Esophagus muscularis mucosa (tissue), 3 donors: ENCODE results near the gene TSPOAP1.

Experiments
- POLR2A ChIP-seq: fragments of 450-650 bp; IDR thresholded peaks from one replicate; pipeline ENCODE4 v1.6.1; 2017; ENCODE audit warnings: antibody characterized with exemption, moderate library complexity, mild to moderate bottlenecking, low read depth
- TF ChIP-seq, protein P1 (sequence below), 3 experiments: fragments of 200-600 bp in 2 of 3; fragments of 450-650 bp in 1 of 3; sonication (generic) in 2 of 3; IDR thresholded peaks; one replicate each; pipeline ENCODE4 v1.5.1; 2017 to 2019; ENCODE audit warnings: antibody characterized with exemption in 3 of 3, mild to moderate bottlenecking in 2 of 3, moderate library complexity in 1 of 3

DNA sequence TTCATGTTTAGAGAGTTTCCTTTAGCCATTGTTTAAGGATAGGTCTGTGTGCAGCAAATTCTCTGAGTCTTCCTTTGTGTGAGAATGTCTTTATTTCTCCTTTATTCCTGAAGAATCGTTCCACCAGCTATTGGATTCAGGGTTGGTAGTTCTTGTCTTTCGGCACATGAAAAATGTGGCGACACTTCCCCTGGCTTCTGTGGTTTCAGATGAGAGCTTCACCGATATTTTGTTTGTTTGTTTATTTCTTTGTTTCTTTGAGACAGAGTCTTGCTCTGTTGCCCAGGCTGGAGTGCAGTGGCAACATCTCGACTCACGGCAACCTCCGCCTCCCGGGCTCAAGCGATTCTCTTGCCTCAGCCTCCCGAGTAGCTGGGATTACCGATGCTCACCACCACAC lies 66.4 kb downstream of the TSPOAP1 start:
- TF ChIP-seq POLR2A = no peak
- TF ChIP-seq, protein P1, sequence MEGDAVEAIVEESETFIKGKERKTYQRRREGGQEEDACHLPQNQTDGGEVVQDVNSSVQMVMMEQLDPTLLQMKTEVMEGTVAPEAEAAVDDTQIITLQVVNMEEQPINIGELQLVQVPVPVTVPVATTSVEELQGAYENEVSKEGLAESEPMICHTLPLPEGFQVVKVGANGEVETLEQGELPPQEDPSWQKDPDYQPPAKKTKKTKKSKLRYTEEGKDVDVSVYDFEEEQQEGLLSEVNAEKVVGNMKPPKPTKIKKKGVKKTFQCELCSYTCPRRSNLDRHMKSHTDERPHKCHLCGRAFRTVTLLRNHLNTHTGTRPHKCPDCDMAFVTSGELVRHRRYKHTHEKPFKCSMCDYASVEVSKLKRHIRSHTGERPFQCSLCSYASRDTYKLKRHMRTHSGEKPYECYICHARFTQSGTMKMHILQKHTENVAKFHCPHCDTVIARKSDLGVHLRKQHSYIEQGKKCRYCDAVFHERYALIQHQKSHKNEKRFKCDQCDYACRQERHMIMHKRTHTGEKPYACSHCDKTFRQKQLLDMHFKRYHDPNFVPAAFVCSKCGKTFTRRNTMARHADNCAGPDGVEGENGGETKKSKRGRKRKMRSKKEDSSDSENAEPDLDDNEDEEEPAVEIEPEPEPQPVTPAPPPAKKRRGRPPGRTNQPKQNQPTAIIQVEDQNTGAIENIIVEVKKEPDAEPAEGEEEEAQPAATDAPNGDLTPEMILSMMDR (IDR thresholded peaks at IDR 0.05) = no peak
